Retina (tissue), 1 donor: Measurements from ENCODE around the gene MBLAC1.

Experiments used
- DNase-seq: peaks from one replicate; pipeline ENCODE4 v3.0.0-alpha.2; 2016

The MBLAC1 gene

DNA sequence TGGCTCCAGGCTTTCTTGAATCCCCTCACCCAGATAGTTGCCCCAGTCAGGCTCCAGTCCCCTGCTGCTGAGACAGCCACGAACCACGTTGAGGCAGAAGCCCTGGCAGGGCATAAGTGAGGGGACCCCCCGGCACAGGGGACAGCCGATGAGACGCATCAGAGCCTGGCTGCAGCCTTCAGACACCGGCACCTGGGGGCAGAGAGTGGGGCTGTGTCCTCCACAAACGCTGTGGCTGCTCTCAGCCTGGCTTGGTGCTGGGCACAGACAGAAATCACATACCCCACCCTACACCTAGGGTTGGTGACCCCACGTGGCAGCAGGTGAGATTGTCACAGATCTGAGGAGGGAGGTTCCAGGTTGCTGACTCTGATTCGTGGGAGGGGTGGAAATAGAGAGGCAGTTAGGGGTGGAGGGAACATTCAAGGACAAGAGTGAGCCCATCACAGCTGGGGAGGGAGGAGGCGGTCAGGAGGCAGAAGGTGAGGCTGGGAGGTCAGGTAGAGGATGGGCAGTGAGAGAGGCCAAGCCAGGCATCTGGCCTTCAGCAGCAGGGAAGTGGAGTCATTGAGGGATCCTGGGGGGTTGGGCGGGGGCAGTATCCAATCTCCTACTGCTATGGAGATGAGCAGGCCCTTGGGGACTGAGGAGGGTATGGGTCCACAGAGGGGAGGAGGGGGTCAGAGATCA is 47.2 kb downstream of the MBLAC1 start:
- no peak for DNase-seq

GRCh38 chr7:100174582-100174981 is 47.8 kb downstream of the MBLAC1 start:
- DNase-seq: no peak

GRCh38 chr7:100175296-100175935 is 48.6 kb downstream of the MBLAC1 start:
- DNase-seq: no peak

DNA sequence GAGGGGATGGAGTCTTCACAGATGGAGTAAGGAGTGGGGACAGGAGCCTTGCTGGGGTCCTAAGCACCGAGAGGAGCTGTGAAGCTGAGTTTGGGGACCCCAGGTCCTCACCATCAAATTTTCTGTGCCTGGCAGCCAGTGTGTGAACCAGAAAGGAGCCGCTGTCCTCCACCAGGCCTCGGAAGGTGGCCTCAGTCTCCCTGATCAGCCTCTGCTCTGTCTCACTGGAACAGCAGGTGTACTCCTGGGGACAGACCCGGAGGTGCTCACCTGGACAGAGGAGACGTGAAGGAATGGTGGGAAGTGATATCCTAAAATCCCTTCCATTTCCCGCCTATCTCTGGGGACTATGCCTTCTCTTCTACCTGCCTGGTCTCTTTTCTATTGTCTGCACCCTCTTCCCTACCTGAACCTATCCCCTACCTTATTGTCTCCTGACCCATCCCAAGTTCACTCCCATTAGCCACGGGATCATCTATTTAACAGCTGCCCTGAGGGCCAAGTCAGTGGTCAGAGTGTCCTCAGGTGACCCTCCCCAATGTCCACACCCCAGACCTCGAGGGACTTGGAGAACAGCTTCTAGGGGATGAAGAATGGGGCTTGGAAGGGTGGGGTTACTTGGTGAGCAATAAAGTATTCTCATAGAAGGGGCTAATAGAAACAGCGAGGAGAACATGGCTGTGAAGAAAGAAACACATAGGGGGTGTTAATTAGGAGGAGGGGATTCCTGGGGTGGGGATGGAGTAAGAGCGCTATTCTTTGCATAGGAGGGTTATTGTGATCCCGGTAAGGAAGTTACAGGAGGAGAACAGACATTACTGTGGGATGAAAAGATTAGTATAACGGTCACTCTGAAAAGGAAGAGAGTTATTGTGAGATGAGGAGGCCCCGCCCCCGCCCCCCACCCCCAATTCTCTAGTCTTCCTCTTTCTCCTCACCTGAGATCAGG is 49.6 kb downstream of the MBLAC1 start:
- DNase-seq: no peak

DNA sequence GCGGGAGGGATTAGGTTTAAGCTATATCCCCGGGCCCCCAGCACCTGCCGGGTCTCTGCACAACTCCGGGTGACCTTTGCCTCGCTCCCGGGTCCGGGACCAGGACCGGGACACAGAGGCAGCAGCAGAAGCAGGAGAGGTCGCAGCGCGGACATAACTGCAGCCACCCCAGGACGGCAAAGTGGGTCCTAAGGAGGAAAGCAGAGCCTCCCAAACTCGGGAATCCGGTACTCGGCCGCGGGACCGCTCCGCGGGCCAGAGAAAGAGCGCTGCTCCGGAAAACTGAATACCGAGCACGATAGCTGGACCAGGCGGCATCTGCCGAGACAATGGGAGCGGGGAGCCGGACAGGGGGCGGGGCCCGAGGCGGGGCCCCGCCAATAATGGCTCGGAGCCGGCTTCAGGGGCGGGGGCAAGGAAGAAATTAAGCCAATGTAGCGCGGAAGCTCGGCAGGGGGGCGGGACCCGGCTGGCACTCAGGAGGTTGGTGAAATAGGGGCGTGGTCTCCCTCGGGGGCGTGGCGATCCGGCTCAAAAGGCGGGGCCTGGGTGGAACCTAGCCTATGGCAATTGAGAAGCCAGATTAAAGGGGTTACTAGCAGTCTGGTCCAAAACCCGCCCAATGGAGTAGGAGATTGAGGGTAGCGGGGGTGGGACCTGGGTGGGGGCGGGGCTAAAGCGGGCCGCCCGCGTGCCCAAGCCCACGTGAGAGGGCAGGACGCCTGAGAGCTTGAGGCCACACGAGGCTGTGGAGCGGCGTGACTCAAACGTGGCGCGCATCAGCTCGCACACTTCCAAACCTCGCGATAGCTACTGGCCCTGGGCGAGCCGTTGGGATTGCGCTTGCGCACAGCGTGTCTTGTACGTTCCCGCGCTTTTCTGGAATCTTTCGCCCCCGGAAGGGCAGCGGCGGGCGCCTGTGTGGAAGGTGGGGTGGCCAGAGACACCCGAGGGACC is 50.6 kb downstream of the MBLAC1 start, which contains the start of the genes GPC2 and STAG3:
Gene GPC2, minus strand, starts transcription at position 337 of the 957 bp plus-strand sequence. Its CDS starts 182 bp downstream, at position 155.
Gene STAG3, plus strand, starts transcription at position 874 of the 957 bp plus-strand sequence. CDS start 2,639 bp downstream, outside the sequence.
- peak; percentile 96 for DNase-seq
